GDM1 (cell line): ENCODE data around the gene CDS1.
"Not testable (repeated sequence)": the region's sequence is repeated elsewhere in the genome, so short reads cannot be mapped to it uniquely, and the experiment has no call there.

ENCODE experiments used
- DNase-seq: peaks from one replicate; lab custom pipeline; 2025; lab: John Stamatoyannopoulos, UW

CDS1 gene

DNA sequence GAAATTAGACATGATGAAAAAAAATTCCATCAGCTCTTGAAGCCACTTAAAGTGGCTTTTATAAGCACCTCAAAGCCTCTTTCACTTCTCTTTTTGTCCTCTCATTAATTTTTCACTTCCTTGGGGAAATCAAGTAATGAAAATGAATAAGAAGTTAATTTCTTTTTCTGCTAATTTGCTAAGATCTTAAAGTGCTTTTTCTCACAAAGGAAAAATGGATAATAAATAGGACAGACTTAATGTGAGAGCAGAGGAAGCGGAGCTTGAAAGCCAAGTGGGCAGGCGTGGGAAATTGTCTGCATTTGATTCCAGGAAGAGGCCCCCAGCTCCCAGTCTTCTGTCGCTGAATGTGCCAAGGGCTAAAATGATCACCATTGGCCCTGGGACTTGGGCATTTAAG, 28.6 kb downstream of the CDS1 start:
- no peak for DNase-seq

DNA sequence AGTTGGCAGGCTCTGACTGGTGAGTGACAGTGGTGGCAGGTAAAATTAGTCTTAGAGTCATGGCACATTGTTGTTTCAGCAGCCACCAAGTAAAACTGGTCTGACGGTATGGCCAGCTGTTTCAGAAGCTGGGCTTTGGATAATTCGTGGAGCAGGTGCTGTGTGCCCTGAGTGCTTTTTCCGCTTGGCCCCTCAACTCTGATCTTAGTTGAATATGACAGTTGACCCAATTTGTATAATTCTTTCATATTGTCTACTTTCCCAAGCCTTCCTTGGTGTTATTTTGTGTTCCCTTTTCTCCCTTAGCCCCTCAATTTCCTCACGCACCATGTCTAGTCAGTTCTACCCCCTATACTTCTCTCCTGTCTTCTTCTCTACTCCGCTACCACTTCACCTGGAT, 32.0 kb downstream of the CDS1 start:
- no peak for DNase-seq

DNA sequence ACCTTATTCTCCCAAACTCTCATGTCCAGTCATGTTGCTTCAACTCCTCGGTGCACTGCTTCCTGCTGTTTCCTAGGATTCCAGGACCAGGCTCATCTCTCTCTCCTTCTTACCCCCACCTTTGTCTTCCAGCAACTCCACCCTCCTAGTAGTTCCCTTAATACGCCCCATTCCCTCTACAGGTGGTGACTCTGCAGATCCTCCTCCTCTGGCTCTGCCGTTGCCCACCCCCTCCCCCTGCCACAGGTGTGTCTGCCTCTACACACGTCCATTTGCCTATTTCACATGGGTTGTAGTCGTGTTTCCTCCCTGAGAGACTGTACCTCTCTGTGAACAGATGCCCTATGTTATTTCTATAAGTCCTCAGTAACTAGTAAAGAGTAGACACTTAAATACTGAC, 32.4 kb downstream of the CDS1 start:
- no peak for DNase-seq

DNA sequence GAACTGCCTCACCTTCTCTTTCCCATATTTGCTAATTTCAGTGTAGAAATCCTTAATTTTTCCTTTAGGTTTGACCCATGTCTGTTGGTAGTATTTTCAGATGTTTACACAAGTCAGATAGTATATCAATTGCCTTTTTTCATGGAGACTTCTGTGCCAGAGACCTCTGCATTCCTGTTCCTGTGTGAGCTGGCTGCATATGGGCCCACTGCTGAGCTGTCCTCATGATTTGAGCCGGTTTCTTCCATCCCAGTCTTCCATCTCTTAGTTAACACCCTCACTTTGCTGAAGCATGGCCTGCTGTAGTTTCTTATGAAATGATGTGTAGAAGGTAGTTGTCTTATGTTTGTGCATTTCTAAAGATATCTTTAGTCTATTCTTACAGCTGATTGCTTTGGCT, 40.0 kb downstream of the CDS1 start:
- no peak for DNase-seq

DNA sequence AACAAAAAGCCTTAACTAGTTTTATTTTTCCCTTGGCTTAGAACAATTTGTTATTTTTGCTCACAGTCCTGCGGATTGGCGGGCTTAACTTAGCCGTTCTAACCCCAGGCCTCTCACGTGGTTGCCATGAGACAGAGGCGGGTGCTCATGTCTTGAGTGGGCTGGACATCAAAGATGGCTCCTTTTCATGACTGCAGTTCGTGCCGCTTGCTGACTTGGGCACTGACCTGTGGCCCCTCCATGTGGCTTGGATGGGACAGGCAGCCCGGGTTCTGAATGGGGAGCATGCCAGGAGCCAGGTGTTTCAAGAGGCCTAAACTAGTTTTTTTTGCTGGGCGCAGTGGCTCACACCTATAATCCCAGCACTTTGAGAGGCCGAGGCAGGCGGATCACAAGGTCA, 40.7 kb downstream of the CDS1 start:
- DNase-seq: no peak

DNA sequence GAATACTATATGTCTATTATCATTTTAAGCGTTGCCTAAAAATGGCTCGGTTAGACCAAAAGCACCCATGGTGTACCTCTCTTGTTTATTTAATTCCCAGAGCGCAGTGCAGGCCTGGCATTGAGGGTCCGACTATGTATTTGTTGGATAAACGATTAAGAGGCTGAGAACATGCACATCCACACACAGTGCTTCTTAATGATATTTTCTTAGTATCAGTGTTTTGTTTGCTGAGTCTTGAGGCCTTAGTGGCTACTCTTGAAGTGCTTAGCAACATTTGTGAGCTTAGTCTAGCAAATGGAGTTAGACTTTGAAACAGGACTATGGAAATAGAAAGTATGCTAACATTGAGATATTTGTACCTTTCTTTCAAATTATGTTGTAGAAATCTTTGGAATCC, 43.7 kb downstream of the CDS1 start:
- no peak for DNase-seq

DNA sequence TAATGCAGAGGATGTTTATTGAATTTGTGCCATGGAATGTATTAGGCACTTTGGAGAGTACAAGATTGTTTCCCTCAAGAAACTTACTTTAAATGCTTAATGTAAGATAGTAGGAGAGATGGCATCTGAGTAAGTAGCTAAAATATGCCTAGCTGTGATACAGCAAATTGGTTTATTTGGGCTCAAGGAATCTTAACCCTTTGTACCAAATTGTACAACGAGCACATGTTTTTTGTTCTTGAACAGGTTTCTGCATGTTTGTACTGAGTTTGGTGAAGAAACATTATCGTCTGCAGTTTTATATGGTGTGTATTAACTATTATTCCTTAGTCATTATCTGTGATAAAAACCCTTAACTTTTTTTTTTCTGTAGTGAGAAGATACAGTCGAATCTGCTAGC, 48.6 kb downstream of the CDS1 start:
- DNase-seq: no peak

DNA sequence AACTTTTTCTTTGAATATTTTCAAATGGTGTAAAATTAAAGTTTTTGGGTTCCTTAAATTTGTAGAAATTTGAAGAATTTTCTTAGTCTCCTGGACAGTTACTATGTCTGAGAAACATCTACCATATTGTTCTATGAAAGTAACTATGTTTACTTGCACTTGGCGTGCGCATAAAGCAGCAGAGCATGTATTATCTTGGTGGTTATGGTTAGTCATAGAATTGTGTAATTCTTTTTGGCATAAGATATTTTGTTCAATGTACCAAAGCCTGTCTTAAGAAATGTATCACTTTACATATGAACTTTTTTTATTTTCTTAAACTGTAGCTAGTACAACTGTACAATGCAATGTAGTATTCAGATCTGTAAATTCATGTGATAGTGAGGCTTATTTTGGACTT, 49.2 kb downstream of the CDS1 start:
- DNase-seq: no peak

DNA sequence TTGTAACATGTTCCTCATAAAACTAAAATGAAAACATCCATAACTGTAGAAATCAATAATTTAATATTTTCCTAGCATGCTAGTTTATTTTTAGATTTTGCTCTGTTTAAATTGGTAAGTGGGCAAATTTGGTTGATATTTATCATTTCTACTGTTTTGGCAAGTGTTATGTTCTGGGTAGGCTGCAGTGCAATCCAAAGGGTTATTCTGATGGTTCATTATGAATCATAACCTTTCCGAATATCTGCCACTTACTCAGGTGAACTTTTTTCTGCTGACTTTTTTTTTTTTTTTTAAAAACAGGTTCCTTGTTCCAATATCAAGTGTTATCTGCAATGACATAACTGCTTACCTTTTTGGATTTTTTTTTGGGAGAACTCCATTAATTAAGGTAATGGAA, 52.0 kb downstream of the CDS1 start:
- DNase-seq: no peak

DNA sequence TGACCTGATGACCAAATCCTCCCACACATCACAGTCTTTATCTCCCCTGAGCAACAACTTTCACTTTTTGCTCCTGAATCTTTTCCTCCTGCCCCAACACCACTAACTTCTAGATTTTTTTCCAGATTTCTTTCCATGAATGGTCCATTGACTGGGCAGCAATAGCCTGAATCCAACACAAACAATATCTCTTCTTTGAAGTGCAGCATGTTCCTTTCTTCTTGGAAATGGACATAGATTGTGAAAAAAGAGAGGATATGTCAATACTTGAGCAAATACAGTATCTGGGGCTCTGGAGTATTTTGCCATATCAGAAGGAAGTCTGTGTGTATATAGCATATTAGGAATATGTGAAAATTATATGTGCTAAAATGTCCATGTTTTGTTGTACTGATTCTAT, 55.2 kb downstream of the CDS1 start:
- no peak for DNase-seq

DNA sequence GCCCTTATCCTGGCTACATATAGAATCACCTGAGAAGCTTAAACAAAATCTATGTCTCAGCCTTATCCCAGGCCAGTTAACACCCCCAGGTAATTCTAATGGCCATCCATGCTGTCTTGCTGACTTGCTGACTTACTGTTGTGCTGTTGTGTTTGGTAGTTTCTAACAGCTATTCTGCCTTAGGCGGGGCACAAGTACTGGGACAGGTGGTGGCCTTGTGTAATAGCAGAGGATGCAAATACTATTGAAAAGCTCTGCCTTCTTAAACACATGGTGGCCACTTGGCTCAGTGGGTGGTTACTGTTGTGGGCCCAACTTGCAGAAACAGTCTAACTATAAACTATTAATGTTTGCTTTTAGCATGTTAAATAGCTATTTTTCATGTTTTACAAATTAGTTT, 56.2 kb downstream of the CDS1 start:
- DNase-seq: no peak

DNA sequence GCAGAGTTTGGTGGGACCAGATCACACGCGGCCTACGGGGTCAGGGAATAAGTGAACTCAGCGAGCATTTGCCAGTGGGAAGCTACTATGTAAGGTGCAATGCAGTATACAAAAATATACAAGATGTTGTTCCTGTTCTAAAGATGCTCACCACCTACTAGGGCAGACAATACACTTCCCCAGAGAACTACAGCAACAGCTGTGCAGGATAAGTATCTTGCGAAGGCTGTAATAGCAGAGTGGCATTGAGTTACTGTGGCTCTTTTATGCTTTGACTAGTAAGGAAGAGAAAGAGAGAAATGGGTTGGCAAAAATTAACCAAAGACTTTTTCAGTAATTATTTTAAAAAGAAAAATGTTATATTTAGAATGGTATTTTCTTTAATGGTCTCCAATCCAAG, 61.2 kb downstream of the CDS1 start:
- no peak for DNase-seq

DNA sequence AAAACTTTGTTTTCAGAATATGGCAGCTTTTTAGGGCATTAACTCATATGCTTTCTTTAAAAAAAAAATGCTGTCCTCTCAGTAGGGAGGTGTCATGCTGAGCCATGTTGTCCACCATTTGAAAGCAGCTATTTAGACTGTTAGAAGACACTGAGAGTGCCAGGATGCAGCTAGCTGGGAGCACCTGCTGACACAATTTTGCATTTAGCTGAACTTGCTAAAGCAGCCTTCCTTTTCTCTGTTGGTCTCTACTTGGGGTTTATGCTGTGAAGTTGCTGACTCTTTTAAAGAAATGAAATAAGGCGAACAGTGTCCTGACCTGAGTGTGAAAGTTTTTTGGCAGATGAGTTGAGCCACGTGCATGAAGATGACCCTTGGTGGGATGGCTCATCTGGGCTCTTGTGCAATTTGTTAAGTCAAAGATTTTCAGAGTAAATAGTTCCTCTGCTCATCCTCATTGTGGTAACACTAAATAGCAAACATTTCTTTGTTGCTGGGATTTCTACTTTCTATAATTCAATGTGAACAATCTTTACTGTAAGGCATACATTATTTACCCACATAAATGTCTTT, 64.5 kb downstream of the CDS1 start:
- DNase-seq: no peak

DNA sequence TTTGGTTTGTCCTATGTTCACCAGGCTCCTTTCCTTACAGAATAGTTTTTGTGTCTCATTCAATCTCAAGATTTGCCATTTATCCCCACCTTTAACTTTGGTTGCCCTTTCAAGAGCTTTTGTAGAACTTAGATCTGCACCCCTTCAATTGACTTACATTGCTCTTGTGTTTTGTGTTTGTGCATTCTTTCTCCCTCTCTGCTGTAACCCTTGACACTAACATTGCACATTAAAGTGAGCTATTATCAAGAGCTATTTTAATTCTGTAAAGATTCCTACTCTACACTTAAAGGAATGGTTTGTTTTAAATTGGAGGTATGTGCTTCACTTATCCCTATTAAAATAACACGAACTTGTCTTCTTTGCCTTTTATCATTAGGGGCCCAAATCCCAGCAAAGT, 65.3 kb downstream of the CDS1 start:
- DNase-seq: no peak

DNA sequence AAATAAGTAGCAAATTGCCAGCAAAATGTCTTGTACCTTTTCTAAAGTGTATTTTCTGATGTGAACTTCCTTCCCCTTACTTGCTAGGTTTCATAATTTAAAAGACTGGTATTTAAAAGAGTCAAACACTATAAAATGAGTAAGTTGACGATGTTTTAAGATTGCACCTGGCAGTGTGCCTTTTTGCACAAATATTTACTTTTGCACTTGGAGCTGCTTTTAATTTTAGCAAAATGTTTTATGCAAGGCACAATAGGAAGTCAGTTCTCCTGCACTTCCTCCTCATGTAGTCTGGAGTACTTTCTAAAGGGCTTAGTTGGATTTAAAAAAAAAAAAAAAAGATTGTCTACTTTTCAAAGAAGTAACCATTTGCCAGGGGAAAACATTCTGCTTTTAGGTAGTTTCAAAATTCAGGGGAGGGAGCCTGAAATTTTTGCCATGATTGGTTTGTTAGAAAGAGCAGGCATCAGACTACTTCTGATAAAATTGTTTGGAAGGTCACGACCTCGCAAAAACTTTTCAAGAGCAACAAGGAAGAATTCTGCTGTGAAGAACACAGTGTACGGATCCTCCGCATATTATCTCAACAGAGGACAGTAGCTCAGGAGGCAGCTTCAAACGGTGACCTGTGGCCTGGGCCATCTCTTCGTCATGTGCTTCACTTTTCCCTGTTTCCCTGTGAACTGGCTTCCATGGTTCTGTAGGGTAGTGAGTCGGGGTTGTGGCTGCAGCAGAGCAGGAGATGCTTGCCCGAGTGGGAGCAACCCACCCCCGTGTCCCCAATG, 66.1 kb downstream of the CDS1 start:
- no peak for DNase-seq

DNA sequence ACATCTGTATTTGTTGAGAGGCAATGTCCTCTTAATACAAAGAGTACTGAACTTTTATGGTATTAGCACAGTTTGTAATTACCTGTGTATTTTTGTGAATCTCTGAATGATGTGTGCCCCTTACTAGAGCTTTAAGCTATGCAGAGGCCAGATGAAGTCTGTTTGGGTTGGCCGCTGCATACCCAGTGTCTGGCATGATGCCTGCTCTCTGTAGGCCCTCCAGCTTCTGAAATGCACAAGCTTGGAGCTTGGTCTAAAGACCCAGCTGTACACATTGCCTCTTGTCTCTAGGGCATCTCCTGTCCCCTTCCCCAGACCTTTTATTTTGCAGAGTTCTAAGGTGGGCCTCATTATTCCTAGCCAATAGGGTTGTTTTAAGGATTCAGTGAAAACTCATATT, 68.6 kb downstream of the CDS1 start:
- no peak for DNase-seq

DNA sequence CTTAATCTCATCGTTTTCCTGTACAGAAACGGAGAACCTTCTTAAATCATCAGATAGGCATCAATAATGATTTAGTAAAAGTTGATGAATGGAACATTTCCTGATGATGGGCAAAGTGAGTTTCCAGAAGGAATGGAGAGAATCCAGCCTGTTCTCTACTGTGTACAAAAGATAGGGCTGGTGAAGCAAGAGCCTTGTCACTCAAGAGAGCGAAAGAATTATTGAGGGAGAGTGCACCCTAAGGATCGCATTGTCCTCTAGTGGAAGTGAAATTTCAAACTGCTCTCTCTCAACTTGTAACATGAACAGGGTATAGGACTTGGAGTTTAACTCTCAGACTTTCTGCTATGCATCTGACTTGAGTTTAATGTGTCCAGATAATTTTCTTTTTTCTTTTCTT, 69.6 kb downstream of the CDS1 start:
- DNase-seq: no peak

DNA sequence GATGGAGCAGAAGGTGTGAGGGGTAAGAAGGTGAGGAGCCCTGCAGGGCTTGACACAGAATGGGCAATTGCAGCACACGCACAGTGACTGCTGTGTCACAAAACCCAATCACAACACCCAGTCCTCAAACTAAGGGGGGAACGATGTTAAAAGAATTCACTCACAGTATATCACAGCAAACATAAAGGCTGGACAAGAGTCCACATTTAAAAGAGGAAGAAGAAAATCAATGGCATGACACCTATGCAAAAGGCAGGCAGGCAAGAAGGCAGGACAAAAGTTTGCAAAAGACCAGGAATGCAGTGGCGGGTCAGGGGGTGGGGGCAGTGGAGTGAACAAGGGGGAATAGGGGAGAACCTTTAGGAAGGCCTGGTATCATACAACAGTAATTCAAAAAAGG, 77.7 kb downstream of the CDS1 start:
- no peak for DNase-seq

DNA sequence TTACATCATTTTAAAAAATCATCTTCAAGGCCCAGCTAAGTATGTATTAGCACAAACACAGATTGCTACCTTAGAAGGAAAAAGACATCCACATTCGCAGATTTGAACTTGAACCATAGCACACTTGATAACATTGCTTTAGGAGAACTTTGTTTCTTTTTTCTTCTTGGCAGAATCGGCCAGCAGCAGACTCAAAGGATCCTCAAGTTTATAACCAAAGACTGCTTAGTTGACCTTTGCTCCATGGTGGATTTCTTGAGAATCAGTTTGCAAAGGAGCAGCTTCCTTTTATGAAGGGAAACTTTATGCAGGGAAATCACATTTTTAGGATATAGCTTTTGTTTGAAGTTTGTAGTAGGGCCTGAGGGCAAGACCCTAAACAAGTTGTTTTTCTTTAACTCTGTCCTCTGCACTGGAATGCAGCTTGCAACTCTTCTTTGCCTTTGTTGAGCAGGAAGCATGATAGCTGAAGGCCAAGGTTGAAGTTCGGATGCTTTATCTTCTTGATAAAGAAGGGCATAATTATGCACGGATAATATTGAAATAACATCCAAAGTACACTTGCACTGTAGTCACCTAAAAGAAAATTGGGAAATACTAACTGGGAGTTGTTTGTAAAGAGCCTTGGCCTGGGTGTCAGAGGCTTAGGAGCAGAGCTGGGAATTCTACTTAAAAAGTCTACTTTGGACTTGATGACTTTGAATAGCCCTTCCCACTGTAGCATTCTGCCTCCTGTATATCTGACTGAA, 78.4 kb downstream of the CDS1 start:
- no peak for DNase-seq

DNA sequence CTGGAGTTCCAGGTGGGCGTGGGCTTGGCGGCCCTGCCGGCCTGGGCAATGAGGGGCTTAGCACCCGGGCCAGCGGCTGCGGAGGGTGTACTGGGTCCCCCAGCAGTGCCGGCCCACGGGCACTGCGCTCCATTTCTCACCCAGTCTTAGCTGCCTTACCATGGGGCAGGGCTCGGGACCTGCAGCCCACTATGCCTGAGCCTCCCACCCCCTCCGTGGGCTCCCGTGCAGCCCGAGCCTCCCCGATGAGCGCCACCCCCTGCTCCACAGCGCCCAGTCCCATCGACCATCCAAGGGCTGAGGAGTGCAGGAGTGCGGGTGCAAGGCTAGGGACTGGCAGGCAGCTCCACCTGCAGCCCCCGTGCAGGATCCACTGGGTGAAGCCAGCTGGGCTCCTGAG, 81.8 kb downstream of the CDS1 start:
- not testable (repeated sequence) for DNase-seq

DNA sequence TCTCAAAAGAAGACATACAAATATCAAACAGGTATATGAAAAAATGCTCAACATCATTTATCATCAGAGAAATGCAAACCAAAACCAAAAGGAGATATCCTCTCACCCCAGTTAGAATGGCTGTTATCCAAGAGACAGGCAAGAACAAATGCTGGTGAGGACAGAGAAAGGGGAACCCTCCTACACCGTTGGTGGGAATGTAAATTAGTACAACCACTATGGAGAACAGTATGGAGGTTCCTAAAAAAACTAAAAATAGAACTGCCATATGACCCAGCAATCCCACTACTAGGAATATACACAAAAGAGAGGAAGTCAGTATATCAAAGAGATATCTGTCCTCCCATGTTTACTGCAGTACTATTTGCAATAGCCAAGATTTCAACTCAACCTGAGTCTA, 83.5 kb downstream of the CDS1 start:
- DNase-seq: no peak

DNA sequence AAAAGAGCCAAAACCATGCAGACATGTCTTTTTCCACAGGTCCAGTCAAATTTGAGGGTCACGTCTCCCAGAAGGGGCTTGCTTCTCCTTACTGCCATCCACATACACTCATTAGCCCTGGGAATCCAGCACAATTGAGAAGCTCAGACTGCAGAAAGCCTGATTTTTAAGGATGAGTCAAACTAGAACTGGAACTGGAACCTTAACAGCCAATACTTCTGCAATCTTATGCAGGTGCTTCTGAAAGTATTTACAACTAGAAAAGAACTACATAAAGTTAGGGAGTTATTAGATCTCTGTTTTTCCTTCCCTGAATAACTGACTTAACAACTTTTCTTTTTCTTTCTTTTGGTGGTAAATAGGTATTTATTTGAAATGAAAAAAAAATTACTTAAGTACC, 86.3 kb downstream of the CDS1 start:
- no peak for DNase-seq

DNA sequence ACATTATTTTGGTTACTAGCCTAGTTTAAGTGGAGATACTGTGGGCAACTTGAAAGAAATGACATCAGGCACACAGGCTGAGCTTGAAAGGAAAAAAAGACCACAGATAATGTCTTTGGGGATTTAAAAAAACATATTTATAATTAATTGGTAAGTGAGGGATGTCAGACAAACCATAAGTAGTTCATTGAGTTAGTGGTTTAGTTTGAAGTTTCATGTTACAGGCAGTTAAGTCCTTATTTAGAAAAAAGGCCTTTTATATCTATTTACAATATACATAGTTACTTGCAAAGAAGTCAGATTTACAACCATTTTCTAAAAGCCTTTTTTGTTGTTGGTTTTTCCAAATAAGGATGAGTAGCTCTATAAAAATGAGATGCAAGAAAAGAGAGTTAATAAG, 89.2 kb downstream of the CDS1 start:
- DNase-seq: no peak
